SK-N-SH treated with all-trans-retinoic acid at 6 μM for 48 hours (cell line): ENCODE results near the gene THOC1.

Experiments
- ATAC-seq: fragments of 200-7000 bp; cut with Tn5 transposase; 3 replicates; pipeline ENCODE4 v1.9.1; 2020; ENCODE audit warnings: mild to moderate bottlenecking, moderate library complexity
- ARNTL ChIP-seq: fragments of 450-650 bp; formaldehyde crosslinking; IDR thresholded peaks from 2 replicates; pipeline ENCODE4 v1.5.0; 2020; ENCODE audit warnings: low read depth, mild to moderate bottlenecking, moderate library complexity, borderline replicate concordance
- BACH2 ChIP-seq: fragments of 250-450 bp; sonication (Bioruptor Pico); IDR thresholded peaks from 2 replicates; pipeline ENCODE4 v1.9.0; 2021; ENCODE audit warnings: mild to moderate bottlenecking, borderline replicate concordance
- CREB5 ChIP-seq: fragments of 250-450 bp; sonication (Bioruptor Pico); IDR thresholded peaks from 2 replicates; pipeline ENCODE4 v1.5.1; 2020; ENCODE audit warnings: low read depth, mild to moderate bottlenecking, moderate library complexity
- CSRNP3 ChIP-seq: fragments of 250-450 bp; sonication (Bioruptor Pico); IDR thresholded peaks from 2 replicates; pipeline ENCODE4 v1.5.1; 2021; ENCODE audit warnings: mild to moderate bottlenecking, moderate library complexity
- ESRRG ChIP-seq: fragments of 250-450 bp; sonication (Bioruptor Pico); IDR thresholded peaks from 2 replicates; pipeline ENCODE4 v1.6.1; 2021; ENCODE audit warnings: mild to moderate bottlenecking
- GLIS3 ChIP-seq: fragments of 250-450 bp; sonication (Bioruptor Pico); IDR thresholded peaks from 2 replicates; pipeline ENCODE4 v1.5.0; 2020; ENCODE audit warnings: mild to moderate bottlenecking, moderate library complexity
- ISL1 ChIP-seq: fragments of 250-450 bp; sonication (Bioruptor Pico); IDR thresholded peaks from 2 replicates; pipeline ENCODE4 v2.1.2; 2022; ENCODE audit warnings: mild to moderate bottlenecking, moderate library complexity
- OSR1 ChIP-seq: fragments of 250-450 bp; sonication (Bioruptor Pico); IDR thresholded peaks from 2 replicates; pipeline ENCODE4 v1.8.0; 2022; ENCODE audit warnings: moderate library complexity, mild to moderate bottlenecking, inconsistent platforms
- PATZ1 ChIP-seq: fragments of 250-450 bp; sonication (Bioruptor Pico); IDR thresholded peaks from 2 replicates; pipeline ENCODE4 v1.8.0; 2020; ENCODE audit warnings: mild to moderate bottlenecking, moderate library complexity, borderline replicate concordance
- POU6F1 ChIP-seq: fragments of 250-450 bp; sonication (Bioruptor Pico); IDR thresholded peaks from 2 replicates; pipeline ENCODE4 v1.8.0; 2021; ENCODE audit warnings: low read depth, mild to moderate bottlenecking, moderate library complexity, borderline replicate concordance
- PPARA ChIP-seq: fragments of 250-450 bp; sonication (Bioruptor Pico); IDR thresholded peaks from 2 replicates; pipeline ENCODE4 v1.5.0; 2020; ENCODE audit warnings: mild to moderate bottlenecking, borderline replicate concordance
- RARB ChIP-seq: fragments of 250-450 bp; sonication (Bioruptor Pico); IDR thresholded peaks from 2 replicates; pipeline ENCODE4 v1.8.0; 2021; ENCODE audit warnings: mild to moderate bottlenecking, moderate library complexity
- SNAI2 ChIP-seq: fragments of 250-450 bp; sonication (Bioruptor Pico); IDR thresholded peaks from 2 replicates; pipeline ENCODE4 v1.5.0; 2020; ENCODE audit warnings: mild to moderate bottlenecking, moderate library complexity
- TOX ChIP-seq: fragments of 250-450 bp; sonication (Bioruptor Pico); IDR thresholded peaks from 2 replicates; pipeline ENCODE4 v1.8.0; 2021; ENCODE audit warnings: mild to moderate bottlenecking, moderate library complexity, borderline replicate concordance
- TSHZ2 ChIP-seq: fragments of 250-450 bp; sonication (Bioruptor Pico); IDR thresholded peaks from 2 replicates; pipeline ENCODE4 v1.5.0; 2020; ENCODE audit warnings: mild to moderate bottlenecking, moderate library complexity
- ZC3H10 ChIP-seq: fragments of 250-450 bp; sonication (Bioruptor Pico); IDR thresholded peaks from 2 replicates; pipeline ENCODE4 v1.5.1; 2021; ENCODE audit warnings: mild to moderate bottlenecking, moderate library complexity
- ZFP3 ChIP-seq: fragments of 250-450 bp; sonication (Bioruptor Pico); IDR thresholded peaks from 2 replicates; pipeline ENCODE4 v1.5.0; 2020; ENCODE audit warnings: mild to moderate bottlenecking, moderate library complexity
- ZFP30 ChIP-seq: fragments of 450-650 bp; formaldehyde crosslinking; IDR thresholded peaks from 2 replicates; pipeline ENCODE4 v1.5.0; 2022; ENCODE audit warnings: mild to moderate bottlenecking, moderate library complexity
- ZNF565 ChIP-seq: fragments of 450-650 bp; formaldehyde crosslinking; conservative IDR thresholded peaks from 2 replicates; pipeline ENCODE4 v1.5.0; 2020; ENCODE audit warnings: low read depth, mild to moderate bottlenecking, moderate library complexity
- ZNF70 ChIP-seq: fragments of 450-650 bp; formaldehyde crosslinking; IDR thresholded peaks from 2 replicates; pipeline ENCODE4 v1.5.0; 2020; ENCODE audit warnings: mild to moderate bottlenecking, moderate library complexity
- ZNF8 ChIP-seq: fragments of 450-650 bp; formaldehyde crosslinking; IDR thresholded peaks from 2 replicates; pipeline ENCODE4 v1.5.0; 2020; ENCODE audit warnings: mild to moderate bottlenecking, moderate library complexity

The THOC1 gene

GRCh38 chr18:250685-251084, 17.2 kb downstream of the THOC1 start:
- TF ChIP-seq BACH2 (no peak), ZNF70 (no peak), ESRRG (CRISPR knock-in tag) (no peak), PPARA (no peak), ZNF8 (CRISPR knock-in tag) (no peak), GLIS3 (CRISPR knock-in tag) (no peak), ZNF565 (no peak), TSHZ2 (no peak)
- ATAC-seq, result no peak

GRCh38 chr18:248053-248452, 19.8 kb downstream of the THOC1 start:
- no peak for TF ChIP-seq TOX (CRISPR knock-in tag)
- TF ChIP-seq SNAI2, result no peak
- TF ChIP-seq CSRNP3 (CRISPR knock-in tag), result no peak
- TF ChIP-seq ZFP30, result no peak
- no peak for TF ChIP-seq PATZ1 (CRISPR knock-in tag)
- no peak for TF ChIP-seq OSR1 (CRISPR knock-in tag)
- TF ChIP-seq ZNF8 (CRISPR knock-in tag), result no peak
- no peak for TF ChIP-seq ESRRG (CRISPR knock-in tag)
- no peak for TF ChIP-seq ARNTL
- TF ChIP-seq GLIS3 (CRISPR knock-in tag), result no peak
- no peak for TF ChIP-seq CREB5
- no peak for TF ChIP-seq TSHZ2
- no peak for TF ChIP-seq ZNF565
- no peak for TF ChIP-seq RARB (CRISPR knock-in tag)
- TF ChIP-seq ZC3H10 (CRISPR knock-in tag), result no peak
- no peak for TF ChIP-seq ISL1 (CRISPR knock-in tag)
- no peak for TF ChIP-seq ZFP3 (CRISPR knock-in tag)
- no peak for TF ChIP-seq POU6F1 (CRISPR knock-in tag)
- ATAC-seq, result no peak
